LNCAP (cell line): ENCODE results near the gene OR51B2.

Source experiments
- TF ChIP-seq, protein P1 (sequence below): fragments of 450-650 bp; IDR thresholded peaks from 2 replicates; pipeline ENCODE4 v1.5.1; 2017; ENCODE audit warnings: mild to moderate bottlenecking

OR51B2 gene

GRCh38 chr11:5336331-5336730 lies 12.2 kb upstream of the OR51B2 start:
- TF ChIP-seq, protein P1, sequence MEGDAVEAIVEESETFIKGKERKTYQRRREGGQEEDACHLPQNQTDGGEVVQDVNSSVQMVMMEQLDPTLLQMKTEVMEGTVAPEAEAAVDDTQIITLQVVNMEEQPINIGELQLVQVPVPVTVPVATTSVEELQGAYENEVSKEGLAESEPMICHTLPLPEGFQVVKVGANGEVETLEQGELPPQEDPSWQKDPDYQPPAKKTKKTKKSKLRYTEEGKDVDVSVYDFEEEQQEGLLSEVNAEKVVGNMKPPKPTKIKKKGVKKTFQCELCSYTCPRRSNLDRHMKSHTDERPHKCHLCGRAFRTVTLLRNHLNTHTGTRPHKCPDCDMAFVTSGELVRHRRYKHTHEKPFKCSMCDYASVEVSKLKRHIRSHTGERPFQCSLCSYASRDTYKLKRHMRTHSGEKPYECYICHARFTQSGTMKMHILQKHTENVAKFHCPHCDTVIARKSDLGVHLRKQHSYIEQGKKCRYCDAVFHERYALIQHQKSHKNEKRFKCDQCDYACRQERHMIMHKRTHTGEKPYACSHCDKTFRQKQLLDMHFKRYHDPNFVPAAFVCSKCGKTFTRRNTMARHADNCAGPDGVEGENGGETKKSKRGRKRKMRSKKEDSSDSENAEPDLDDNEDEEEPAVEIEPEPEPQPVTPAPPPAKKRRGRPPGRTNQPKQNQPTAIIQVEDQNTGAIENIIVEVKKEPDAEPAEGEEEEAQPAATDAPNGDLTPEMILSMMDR: no peak

DNA sequence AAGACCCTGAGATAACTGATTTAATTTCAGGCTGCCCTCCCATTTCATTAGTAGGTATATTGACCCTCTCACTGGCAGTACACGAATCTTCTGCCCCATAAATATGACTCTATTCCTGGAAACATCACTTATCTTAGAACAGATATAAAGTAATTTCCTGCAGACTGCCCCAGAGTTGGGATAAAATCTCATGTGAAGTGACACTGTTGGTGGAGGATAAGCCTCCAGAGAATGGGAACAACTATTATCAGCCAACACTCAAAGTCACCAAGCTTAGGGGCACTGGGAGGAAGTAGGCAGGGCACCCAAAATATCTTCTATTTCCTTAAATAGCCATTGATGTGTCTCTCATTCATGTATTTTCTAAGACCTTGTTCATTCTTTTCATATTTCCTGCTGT lies 11.1 kb upstream of the OR51B2 start:
- TF ChIP-seq, protein P1: no peak

- TF ChIP-seq, protein P1: 0 out of 2 replicates have a peak, but pooled peaks have one; percentile 20
Observed at GRCh38 chr11:5317292-5317691, 6.8 kb downstream of the OR51B2 start.

DNA sequence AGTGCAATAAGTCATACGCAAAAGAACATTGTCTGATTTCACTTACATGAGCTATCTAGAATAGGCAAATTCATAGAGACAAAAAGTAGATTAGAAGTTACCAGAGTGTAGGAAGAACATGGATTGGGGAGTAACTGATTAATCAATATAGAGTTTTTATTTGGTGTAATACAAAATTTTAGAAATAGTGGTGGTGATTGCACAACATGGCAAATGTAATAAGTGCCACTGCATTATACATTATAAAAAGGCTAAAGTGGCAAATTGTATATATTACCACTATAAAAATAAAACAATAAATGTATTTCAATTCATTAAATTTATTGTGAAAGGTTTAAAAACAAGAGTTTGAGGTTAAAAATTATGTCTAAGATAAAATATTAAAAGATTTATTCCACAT lies 13.7 kb downstream of the OR51B2 start:
- TF ChIP-seq, protein P1: no peak

GRCh38 chr11:5307256-5308019 lies 16.7 kb downstream of the OR51B2 start:
- TF ChIP-seq, protein P1: no peak

DNA sequence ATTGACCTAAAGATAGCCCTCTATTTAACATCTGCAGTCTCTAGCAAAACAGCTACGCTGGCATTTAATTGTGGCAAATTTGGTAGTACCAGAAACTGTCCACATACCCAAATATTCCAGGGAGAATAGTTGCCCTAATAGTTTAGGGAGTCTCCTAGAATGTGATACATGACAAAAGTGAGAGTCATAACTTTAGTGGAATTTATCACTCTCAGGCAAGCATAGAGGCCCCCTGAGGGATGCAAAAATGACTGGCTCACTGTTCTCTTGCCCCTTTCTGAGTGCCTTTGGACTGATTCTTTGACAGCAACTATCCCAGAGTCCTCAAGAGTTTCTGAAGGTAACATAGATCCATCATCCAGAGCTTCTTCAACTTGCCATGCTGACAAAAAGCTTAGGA lies 20.1 kb downstream of the OR51B2 start:
- TF ChIP-seq, protein P1: no peak

DNA sequence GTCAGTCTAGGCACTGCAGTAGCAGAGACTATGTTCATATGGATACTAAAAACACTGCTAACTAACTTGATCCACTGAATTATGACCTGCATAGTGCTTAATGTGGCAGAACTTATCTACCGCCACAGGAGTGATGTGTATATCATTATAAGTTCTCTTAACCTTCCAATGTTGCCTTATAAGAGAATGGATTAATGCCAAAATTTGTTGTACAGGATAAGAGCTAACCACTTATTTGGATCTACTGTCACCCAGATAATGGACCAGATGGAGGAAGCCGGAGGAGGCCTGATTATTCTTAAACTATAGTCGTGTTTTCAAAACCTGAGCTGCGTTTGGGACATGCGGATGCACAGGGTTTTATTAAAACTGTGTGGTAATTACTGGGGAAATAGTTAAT lies 20.5 kb downstream of the OR51B2 start:
- TF ChIP-seq, protein P1: no peak
